GM12891 (cell line): ENCODE data around the gene NRP1.

Experiments used
- PAX5 ChIP-seq: IDR thresholded peaks from 2 replicates; pipeline ENCODE4 v1.6.1; 2011; ENCODE audit warnings: low read length, moderate library complexity, mild to moderate bottlenecking; ENCODE audit not compliant: insufficient read depth, severe bottlenecking
- POLR2A ChIP-seq: IDR thresholded peaks from 2 replicates; pipeline ENCODE4 v1.6.1; 2011; ENCODE audit warnings: low read depth, low read length, control low read depth
- POLR2AphosphoS5 ChIP-seq: IDR thresholded peaks from 2 replicates; pipeline ENCODE4 v1.6.1; 2011; ENCODE audit warnings: low read depth, low read length, control low read depth
- SPI1 ChIP-seq: IDR thresholded peaks from 2 replicates; pipeline ENCODE4 v1.6.1; 2011; ENCODE audit warnings: low read depth, low read length, control low read depth
- TAF1 ChIP-seq: IDR thresholded peaks from 2 replicates; pipeline ENCODE4 v1.6.1; 2011; ENCODE audit warnings: low read depth, low read length, control low read depth

GRCh38 chr10:33347211-33347610 lies 12.7 kb upstream of the NRP1 start:
- TF ChIP-seq POLR2AphosphoS5, result no peak
- TF ChIP-seq TAF1, result no peak
- TF ChIP-seq POLR2A, result no peak
- TF ChIP-seq SPI1, result no peak
- no peak for TF ChIP-seq PAX5
